Breast epithelium (tissue), 3 donors: Measurements from ENCODE around the gene TREML1.

ENCODE experiments used
- CTCF ChIP-seq, 3 donors: fragments of 450-650 bp; IDR thresholded peaks; one replicate each; pipeline ENCODE4 v1.5.1; 2016 to 2017; ENCODE audit warnings: antibody characterized with exemption in 3 of 3, mild to moderate bottlenecking in 3 of 3, moderate library complexity in 3 of 3
- POLR2A ChIP-seq: fragments of 450-650 bp; IDR thresholded peaks from one replicate; pipeline ENCODE4 v1.6.1; 2016; ENCODE audit warnings: antibody characterized with exemption, mild to moderate bottlenecking, moderate library complexity
- POLR2AphosphoS5 ChIP-seq, 3 donors: sonication (generic); formaldehyde crosslinking; IDR thresholded peaks; one replicate each; pipeline ENCODE4 v1.6.1; 2017; ENCODE audit warnings: antibody characterized with exemption in 3 of 3

GRCh38 chr6:41136911-41137310, 17.2 kb downstream of the TREML1 start:
- TF ChIP-seq CTCF (IDR thresholded peaks at IDR 0.05) (no peak), POLR2AphosphoS5 (IDR thresholded peaks at IDR 0.05) (no peak), POLR2A (no peak)
